Spleen (tissue), 11 donors: ENCODE results near the gene DNAJC25. TPM values are rescaled to one million over a fixed set of nuclear protein-coding genes. Genes with fewer than 3 reads are reported as not detected.

ENCODE experiments used
- DNase-seq: peaks from one replicate; pipeline ENCODE4 v3.0.0-alpha.2; 2020
- H3K27ac ChIP-seq, 8 donors: fragments of 200-600 bp; sonication (generic) in 7 of 8; 1 replicate in 4 of 8; 2 replicates in 4 of 8; pipeline versions ENCODE4 v1.5.0 to v1.8.0; 2016 to 2021; ENCODE audit warnings: inconsistent platforms in 4 of 8, mild to moderate bottlenecking in 4 of 8, moderate library complexity in 1 of 8
- H3K27me3 ChIP-seq, 7 donors: fragments of 200-600 bp; sonication (generic) in 6 of 7; replicated peaks in 1 of 7; 1 replicate in 4 of 7; 2 replicates in 3 of 7; pipeline versions ENCODE4 v1.5.0 to v1.8.0; 2016 to 2021; ENCODE audit warnings: inconsistent platforms in 3 of 7, mild to moderate bottlenecking in 1 of 7
- H3K36me3 ChIP-seq, 6 donors: fragments of 200-600 bp; sonication (generic) in 5 of 6; 1 replicate in 4 of 6; 2 replicates in 2 of 6; pipeline versions ENCODE4 v1.5.0 to v1.8.0; 2016 to 2021; ENCODE audit warnings: inconsistent platforms in 2 of 6
- H3K4me1 ChIP-seq, 6 donors: fragments of 200-600 bp; sonication (generic) in 5 of 6; 1 replicate in 3 of 6; 2 replicates in 3 of 6; pipeline versions ENCODE4 v1.5.0 to v1.8.0; 2016 to 2021; ENCODE audit warnings: inconsistent platforms in 3 of 6
- H3K4me3 ChIP-seq, 8 donors: fragments of 200-600 bp; sonication (generic) in 7 of 8; 1 replicate in 4 of 8; 2 replicates in 4 of 8; pipeline versions ENCODE4 v1.5.0 to v1.8.0; 2016 to 2021; ENCODE audit warnings: inconsistent platforms in 4 of 8, mild to moderate bottlenecking in 4 of 8, moderate library complexity in 2 of 8
- H3K9me3 ChIP-seq, 8 donors: fragments of 200-600 bp; sonication (generic) in 7 of 8; 1 replicate in 4 of 8; 2 replicates in 4 of 8; pipeline versions ENCODE4 v1.5.0 to v1.8.0; 2016 to 2021; ENCODE audit warnings: inconsistent platforms in 4 of 8
- CTCF ChIP-seq, 11 experiments: fragments of 200-600 bp in 7 of 11; fragments of 450-650 bp in 4 of 11; sonication (generic) in 4 of 11; IDR thresholded peaks in 8 of 11; conservative IDR thresholded peaks in 3 of 11; 1 replicate in 7 of 11; 2 replicates in 4 of 11; pipeline versions ENCODE4 v1.4.0 to v1.8.0; 2016 to 2021; ENCODE audit warnings: antibody characterized with exemption in 11 of 11, inconsistent platforms in 4 of 11, mild to moderate bottlenecking in 1 of 11
- POLR2A ChIP-seq, 3 donors: fragments of 450-650 bp; IDR thresholded peaks; one replicate each; pipeline ENCODE4 v1.5.1; 2017; ENCODE audit warnings: antibody characterized with exemption in 3 of 3, mild to moderate bottlenecking in 1 of 3
- POLR2AphosphoS5 ChIP-seq, 3 donors: sonication (generic); formaldehyde crosslinking; IDR thresholded peaks; one replicate each; pipeline ENCODE4 v1.5.1; 2017; ENCODE audit warnings: antibody characterized with exemption in 3 of 3
- WGBS, 5 donors: extraction: QIAGEN DNeasy Blood & Tissue Kit in 3 of 5; methylation state at CpG; one replicate each; pipeline versions ENCODE4 v1.1.5 to v1.1.7; 2013 to 2018; 5-methylcytosine and 5-hydroxymethylcytosine counted together
- intact Hi-C: fragments of 100-400 bp; cut with DNase I; formaldehyde crosslinking; loops from one replicate; pipeline ENCODE4 v1.15.0; 2023; ENCODE audit warnings: low total_unique reads
- polyA plus RNA-seq, 3 donors: library from polyadenylated mRNA; stranded (reverse); fragments of 200-250 nt; gene quantifications; one replicate each; pipeline ENCODE4 v1.2.1, GENCODE V29; 2013
- total RNA-seq, 7 donors: library from RNA; depleted of rRNA in 3 of 7; stranded (reverse); fragments of >200 nt in 3 of 7; fragmentation: NEBNext Ultra II Directional in 4 of 7; extraction: Animal tissue kit (Norgen Biotek cat#: 25700) in 4 of 7; gene quantifications; one replicate each; pipeline versions ENCODE4 v1.1.0 to v1.2.1, GENCODE V29; 2016 to 2021
- donor health status: healthy with polysubstance abuse.
- donor health status: DM: no; HTN: no; CAD: no; lungs with moderate emphysema.
- donor health status: DM: no; HTN: no; CAD: no.
- donor health status: Bipolar disorder and iron deficiency.
- donor health status: healthy.
- donor health status: DM: no; HTN: no; CAD: no.
- donor health status: DM: yes; HTN: yes; CAD: no.

The DNAJC25 gene
- total and polyA plus RNA-seq, 10 donors: 3.1 to 6.0 (median 3.9) TPM

DNA sequence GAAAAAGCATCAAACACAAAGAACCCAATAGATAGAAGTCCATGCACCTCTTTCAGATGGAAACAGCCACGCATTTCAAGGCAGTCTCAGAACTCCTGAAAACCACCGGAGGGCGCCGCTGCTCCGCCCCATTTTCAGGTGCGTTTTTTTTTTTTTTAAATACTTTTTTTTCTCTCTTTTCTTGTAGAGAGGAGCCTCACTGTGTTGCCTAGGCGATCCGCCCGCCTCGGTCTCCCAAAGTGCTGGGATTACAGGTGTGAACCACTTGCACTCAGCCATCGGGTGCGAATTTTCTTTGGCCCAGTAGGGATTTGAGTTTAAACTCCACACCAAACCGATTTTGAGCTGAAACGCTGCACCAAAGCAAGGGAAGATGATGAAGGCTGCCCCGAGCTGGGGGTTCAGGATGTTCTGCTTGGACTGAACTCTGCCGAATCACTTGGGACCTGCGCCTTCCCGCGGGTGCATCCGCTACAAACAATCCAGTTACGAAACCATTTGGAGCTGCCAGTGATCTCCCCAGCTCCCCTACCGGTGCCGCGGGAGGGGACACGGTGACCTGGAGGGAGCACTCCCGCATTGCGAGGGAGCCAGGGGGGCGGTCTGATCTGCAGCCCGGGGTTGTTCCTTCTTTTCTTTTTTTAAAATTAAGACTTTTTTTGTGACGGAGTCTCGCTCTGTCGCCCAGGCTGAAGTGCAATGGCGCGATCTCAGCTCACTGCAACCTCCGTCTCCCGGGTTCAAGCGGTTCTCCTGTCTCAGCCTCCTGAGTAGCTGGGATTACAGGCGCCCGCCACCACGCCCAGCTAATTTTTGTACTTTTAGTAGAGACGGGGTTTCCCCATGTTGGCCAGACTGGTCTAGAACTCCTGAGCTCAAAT lies 33.0 kb upstream of the DNAJC25 start:
- DNase-seq: peak; percentile 84

DNA sequence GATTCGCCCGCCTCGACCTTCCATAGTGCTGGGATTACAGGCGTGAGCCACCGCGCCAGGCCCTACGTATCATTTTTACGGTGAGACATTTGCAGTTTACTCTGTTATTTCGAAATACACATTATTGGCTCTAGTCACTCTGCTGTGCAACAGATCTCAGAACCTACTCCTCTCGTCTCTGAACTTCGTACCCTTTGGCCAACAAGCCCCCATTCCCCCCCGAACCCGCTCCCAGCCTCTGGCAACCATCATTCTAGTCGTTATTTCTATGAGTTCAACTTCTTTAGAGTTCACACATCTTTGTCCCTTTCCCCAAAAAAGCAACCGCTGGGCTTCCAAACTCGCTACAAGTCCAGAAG lies 32.4 kb upstream of the DNAJC25 start:
- H3K9me3 ChIP-seq: no peaks in the 10 kb centered on the region
- DNase-seq: no peak
- peak overlapping the region; percentile 48 to 74 (median 55) for H3K4me3 ChIP-seq
- H3K36me3 ChIP-seq: peaks cover 0 to 13% (median 0%) of the 10 kb centered on the region in 6 donors
- TF ChIP-seq POLR2AphosphoS5 (IDR thresholded peaks at IDR 0.05): no peak
- TF ChIP-seq POLR2A (IDR thresholded peaks at IDR 0.05): no peak
- peaks cover 0 to 30% (median 27%) of the 10 kb centered on the region in 6 donors for H3K4me1 ChIP-seq
- H3K27me3 ChIP-seq: peaks cover 0 to 40% (median 11%) of the 10 kb centered on the region in 7 donors
- intact Hi-C loops: no loop called here
- 2 to 5% (median 2%) methylated on average over 16 of the region's 16 CpGs for WGBS, 5 donors
- peak overlapping the region in 7 of 8 donors; percentile 63 to 82 (median 74) for H3K27ac ChIP-seq

More for the DNA sequence above, 33.0 kb upstream of the DNAJC25 start:
- Histone ChIP-seq H3K36me3 (peaks cover 0 to 16% (median 0%) of the 10 kb centered on the region in 6 donors), H3K9me3 (no peaks in the 10 kb centered on the region), H3K4me1 (peaks cover 0 to 30% (median 27%) of the 10 kb centered on the region in 6 donors), H3K27me3 (peaks cover 0 to 40% (median 11%) of the 10 kb centered on the region in 7 donors), H3K4me3 (peak overlapping the region; percentile 48 to 74 (median 55)), H3K27ac (peak overlapping the region in 7 of 8 donors; percentile 23 to 82 (median 71))
- WGBS, 5 donors: 1 to 2% (median 1%) methylated on average over 41 of the region's 41 CpGs
- intact Hi-C loops: no loop called here
- TF ChIP-seq POLR2A (IDR thresholded peaks at IDR 0.05): no peak
- peak in 10 of 11 experiments; percentile 16 to 72 (median 50) for TF ChIP-seq CTCF (IDR thresholded peaks at IDR 0.05 in 8 of 11, conservative IDR thresholded peaks at IDR 0.05 in 3 of 11)
- peak in 2 of 3 donors; percentile 34 to 35 for TF ChIP-seq POLR2AphosphoS5 (IDR thresholded peaks at IDR 0.05)

DNA sequence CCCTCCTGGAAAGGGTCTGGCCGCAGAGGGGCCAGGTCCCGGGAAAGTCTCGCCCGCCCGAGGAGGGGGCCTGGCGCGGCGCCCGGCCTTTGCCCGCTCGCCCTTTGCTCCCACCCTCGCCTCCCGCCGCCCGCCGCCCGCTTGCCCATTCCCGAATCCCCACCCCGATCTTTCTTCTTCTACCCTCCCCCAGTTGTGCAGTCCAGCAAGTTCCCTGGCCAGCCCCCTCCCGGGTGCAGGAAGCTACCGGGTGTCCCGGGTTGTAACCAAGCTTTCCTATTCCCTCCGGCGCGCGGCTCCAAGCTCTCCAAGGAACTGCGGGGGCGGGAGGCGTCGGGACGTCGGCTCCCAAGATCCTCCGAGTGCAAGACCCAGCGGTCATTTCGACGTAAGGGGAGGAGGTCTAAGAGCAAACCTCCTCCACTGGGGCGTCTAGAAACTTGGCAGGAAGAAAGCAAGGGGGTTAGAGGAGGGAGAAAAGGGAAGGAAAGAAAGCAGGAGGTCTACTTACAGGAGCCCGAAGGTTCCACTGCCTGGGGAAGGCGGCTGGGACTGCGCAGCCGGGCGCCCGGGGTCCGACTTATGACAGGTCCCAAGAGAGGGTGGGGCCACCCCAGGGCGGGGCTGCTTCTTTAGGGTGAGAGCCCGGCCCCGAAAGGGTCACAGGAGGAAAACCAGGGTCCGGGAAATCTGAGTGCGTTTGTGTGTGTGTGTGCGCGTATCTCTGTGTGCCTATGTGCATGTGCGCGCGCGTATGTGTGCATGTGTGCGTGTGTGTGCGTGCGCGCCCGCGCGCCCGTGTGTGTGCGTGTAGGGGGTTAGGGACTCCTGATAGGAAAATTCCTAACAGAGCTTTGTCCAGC lies 31.8 kb upstream of the DNAJC25 start, which contains the start of gene PTGR1:
TSS of gene PTGR1 (minus strand) at position 556 of the 863 bp plus-strand sequence. CDS start 2,225 bp downstream, outside the sequence.
- TF ChIP-seq POLR2AphosphoS5 (IDR thresholded peaks at IDR 0.05): peak; percentile 35 to 79 (median 75)
- no peak for TF ChIP-seq POLR2A (IDR thresholded peaks at IDR 0.05)
- TF ChIP-seq CTCF (IDR thresholded peaks at IDR 0.05 in 8 of 11, conservative IDR thresholded peaks at IDR 0.05 in 3 of 11): no peak
- peaks cover 0 to 7% (median 0%) of the 10 kb centered on the region in 6 donors for H3K36me3 ChIP-seq
- H3K27ac ChIP-seq: peak within 1 kb of the TSS in 7 of 8 donors; percentile 63 to 82 (median 74)
- H3K9me3 ChIP-seq: no peaks in the 10 kb centered on the region
- DNase-seq: peak; percentile 86
- 1 to 3% (median 3%) methylated on average over 50 to 64 of the region's 64 CpGs for WGBS, 5 donors
- intact Hi-C loops: no loop called here
- H3K4me1 ChIP-seq: peaks cover 0 to 30% (median 27%) of the 10 kb centered on the region in 6 donors
- H3K4me3 ChIP-seq: peak within 1 kb of the TSS; percentile 48 to 74 (median 55)
- peaks cover 0 to 40% (median 11%) of the 10 kb centered on the region in 7 donors for H3K27me3 ChIP-seq

- no peak for TF ChIP-seq CTCF (IDR thresholded peaks at IDR 0.05 in 8 of 11, conservative IDR thresholded peaks at IDR 0.05 in 3 of 11)
- TF ChIP-seq POLR2A (IDR thresholded peaks at IDR 0.05): no peak
- TF ChIP-seq POLR2AphosphoS5 (IDR thresholded peaks at IDR 0.05): no peak
- DNase-seq: no peak
- peaks cover 0 to 40% (median 11%) of the 10 kb centered on the region in 7 donors for H3K27me3 ChIP-seq
- peak overlapping the region in 7 of 8 donors; percentile 63 to 82 (median 74) for H3K27ac ChIP-seq
- H3K4me3 ChIP-seq: peak overlapping the region; percentile 48 to 74 (median 55)
- H3K4me1 ChIP-seq: peaks cover 0 to 30% (median 27%) of the 10 kb centered on the region in 6 donors
- peaks cover 0 to 7% (median 0%) of the 10 kb centered on the region in 6 donors for H3K36me3 ChIP-seq
- 45 to 60% (median 54%) methylated on average over 3 to 17 of the region's 17 CpGs for WGBS, 5 donors
- intact Hi-C loops: no loop called here
- H3K9me3 ChIP-seq: no peaks in the 10 kb centered on the region
Observed at GRCh38 chr9:111599955-111600343, 31.2 kb upstream of the DNAJC25 start.
